GM21447 (cell line): ENCODE measurements around the gene FAT1.

Experiments
- ATAC-seq: cut with Tn5 transposase; IDR thresholded peaks from one replicate; pipeline ENCODE4 v1.9.1; 2021; ENCODE audit not compliant: unreplicated experiment

The FAT1 gene

DNA sequence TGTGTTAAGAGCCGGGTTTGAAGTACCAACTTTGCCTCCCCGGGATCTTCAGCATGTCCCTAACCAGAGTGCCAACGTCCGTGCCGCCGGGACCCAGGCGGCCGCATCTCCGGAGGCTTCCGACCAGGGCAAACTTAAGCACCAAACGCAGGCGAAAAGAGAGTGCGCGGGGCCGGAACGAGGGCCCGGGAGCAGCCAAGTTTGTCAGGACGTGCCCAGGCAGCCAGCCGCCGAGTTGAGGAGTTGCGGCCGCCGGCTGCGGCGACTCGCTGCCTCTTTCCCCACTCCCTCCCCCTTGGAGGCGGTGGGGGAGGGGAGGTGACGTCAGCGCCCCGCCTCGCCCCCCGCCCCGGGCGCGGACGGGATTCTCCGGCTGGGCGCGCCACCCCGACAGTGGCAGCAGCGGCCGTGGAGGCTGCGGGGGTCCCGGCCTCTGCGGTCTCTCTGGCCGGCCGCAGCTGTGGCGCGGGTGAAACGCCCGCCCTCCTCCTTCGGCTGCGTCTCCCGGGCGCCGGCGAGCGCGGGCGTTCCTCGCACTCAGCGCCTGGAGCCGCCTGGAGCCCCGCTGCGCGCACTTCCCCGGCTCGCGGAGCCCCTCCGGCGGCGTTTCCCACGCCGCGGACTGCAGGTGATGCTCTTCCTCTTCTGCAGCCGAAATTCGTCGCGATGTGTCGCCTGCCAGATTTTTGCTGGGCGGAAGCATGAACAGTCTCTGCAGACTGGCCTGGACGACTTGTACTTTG is 2.9 kb upstream of the FAT1 start:
- ATAC-seq: no peak

DNA sequence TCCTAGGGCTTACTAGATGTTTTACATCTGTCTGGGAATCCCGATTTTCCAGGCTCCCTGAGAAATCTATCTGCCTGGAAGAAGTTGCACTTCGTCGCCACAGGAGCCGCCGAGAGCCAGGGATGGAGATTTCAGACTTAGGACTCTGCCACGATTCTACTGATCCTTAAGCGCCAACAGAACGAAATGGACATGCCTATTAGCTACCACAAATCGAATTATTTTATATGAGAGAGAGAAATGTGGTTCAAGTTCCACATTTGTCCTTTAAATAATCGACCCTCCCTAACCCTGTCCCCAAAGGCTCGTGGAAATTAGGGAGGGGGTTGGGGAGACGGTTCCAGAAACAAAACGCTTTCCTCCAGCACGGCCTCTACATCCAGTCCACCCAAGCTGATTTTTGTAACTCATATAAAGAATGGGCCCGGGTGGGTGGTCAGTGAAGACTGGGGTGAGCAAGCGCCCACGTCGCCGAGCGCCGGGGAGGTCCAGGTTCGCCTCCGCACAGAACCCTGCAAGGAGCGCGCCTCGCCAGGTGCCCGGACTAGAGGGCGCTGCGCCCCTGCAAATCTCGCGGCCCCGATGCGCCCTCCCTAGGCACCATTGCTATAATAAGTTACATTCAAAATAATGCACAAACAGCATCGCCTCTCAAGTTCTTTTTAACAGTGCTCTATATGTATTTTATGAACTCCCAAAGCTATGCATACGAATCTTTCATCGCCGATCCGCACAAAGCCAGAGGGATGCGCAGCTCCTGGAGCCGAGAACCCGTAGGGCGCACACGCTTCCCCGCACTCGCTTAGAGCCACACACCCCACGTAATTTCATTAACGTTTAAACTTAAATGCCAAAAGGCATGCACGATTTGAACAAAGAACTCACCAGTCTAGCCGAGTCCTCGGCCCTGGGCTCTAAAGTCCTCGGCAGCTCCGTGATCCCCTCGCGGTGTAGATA is 2.1 kb upstream of the FAT1 start:
- no peak for ATAC-seq

DNA sequence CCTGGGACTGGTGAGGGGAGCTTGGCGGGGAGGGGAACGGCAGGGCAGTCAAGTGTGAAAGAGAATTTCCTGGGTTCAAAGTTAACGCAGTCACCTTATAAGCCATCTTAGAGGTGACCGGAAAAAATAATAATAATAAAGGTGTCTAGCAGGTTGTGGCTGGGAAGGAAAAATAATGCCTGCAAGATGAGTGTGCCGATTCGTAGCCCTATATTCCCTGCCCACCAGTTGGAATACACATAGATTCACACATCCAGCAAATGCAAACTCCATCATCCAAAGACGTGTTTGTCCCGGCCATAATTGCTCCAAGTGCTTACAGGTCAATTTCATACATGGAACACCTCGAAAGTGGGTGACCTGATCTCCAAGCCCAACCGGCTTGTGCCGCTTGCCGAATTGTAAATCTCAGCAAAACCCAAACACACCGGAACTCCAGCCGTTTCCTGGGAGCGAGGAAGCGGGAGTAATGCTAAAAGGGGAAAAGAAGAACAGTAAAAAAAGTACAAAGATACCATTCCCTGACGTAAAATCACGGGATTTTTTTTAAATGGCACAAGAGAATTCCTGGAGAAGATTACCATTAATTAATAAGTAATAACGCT is 1.3 kb upstream of the FAT1 start:
- no peak for ATAC-seq

DNA sequence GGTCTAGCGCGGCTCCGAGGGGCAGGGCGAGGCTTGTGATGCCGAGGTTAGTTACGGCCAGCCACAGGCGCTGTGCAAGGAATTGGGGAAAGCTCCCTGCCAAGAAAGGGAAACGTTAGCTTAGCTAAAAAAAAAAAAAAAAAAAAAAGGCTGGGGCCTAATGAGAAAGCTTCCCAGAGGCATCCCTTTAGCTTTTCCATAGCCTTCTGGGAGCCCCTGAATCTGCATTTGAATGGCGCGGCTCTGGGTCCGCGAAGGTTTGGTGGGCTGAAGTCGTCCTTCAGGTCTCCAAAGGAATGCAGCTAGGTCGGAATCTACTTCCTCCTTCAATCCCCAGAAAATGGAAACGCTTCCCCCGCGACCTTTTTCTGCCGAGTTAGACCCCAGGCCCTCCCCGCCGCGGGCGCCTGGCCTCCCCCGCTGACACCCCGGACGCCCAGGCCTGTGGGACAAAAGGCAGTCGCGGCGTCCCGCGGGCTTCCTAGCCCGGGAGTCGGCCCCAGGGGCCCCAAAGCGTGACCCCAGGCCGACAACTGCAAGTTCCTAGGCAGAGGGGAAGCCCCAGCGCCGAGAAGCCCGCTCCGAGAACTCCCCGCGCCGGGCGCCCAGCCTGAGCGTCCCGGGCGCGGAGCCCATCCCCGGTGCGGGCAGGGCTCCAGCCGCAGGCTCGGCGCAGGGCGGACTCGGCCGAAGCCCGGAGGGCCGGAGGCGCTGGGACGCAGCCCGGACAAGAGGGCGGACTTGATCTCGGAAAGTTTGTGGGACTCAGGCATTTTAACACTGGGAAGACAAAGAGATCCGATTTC is 605 bp upstream of the FAT1 start:
- ATAC-seq: no peak

DNA sequence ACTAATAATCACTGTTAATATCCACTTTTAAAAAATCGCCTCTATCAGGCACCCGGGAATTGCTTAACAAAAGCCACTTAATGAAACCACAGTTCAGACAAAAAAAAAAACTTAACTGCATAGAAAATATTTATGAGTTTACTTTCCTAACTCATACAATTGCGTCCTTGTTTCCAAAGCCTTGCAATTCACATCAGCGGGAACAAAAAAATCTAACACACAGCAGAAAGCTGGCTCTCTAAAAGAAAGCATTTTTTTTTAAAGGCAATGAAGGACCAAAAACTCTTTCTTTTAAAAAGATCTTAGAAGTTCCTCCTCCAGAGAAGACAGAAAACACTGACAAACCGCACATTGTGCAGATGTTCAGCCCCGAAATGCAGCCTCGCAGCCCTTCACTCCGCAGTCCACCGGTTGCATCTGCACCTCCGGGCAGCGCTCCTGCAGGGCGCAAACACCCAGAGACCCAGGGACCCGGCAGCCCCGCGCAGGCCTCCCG is 812 bp downstream of the FAT1 start:
- no peak for ATAC-seq

DNA sequence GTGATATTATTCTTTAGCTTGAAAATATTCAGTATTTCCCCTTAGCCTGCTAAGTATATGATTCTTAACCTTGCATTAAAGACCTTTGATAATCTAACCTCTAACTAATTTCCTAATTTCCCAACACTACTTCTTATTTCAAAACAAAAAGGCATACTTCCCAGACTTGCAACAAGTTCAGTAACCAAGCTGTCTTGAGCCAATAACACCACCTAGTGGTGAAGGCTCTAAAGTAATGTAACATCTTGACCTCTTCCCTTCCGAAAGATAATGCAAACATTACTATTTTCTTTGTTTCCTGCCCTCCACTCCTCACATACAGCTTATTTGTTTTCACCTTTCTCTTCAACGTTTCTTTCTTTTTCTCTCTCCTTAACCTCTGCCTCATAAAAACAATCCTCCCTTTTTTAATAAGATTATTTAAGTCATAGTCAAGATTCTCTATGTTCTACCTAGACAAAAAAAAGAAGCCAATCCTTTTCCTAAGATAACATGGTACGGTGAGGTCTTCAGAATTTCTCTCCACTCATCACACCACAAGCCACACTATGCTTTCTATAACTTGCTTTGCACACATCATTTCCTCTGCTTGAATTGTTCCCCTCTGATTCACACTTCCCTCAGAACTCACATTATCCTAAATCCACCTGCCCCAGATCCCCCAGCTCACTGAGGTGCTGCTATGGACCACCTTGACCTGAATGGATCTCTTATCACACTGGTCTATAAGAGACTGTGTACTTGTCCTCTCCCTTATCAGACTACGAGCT is 3.5 kb downstream of the FAT1 start:
- ATAC-seq: no peak

DNA sequence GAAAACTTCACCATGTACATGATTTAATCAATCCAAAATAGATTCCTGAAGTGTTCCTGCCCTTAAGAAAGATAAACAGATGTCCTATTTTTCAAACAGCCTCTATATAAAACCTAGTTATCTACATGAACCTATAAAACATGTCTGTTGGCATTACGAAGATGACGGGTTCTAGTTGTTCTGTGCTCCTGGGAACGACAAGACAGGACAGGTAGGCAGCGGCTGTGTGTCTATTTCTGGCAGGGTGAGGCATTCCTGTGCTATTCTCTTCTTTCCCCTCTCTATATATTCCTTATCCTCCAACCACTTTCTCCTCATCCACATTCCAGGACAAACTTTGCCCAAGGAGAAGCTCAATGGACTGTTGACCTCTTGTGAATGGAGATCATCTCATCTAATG is 6.1 kb downstream of the FAT1 start:
- no peak for ATAC-seq

DNA sequence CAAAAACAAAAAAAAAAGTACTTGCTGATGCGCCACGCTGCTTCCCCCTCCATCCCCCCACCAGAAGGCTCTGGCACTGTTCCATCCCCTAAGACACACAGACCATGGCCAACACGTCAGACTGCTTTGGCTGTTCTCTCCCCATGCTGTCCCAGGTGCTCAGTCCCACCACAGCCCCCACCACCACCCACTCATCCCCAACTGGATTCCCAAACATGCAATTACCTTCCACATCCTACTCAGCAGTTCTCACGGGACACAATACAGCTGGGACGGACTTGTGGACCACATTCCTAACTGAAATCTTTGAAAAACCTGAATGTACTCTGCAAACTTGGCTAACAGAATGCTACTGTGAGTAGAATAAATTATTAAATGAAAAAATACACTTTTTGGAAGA is 8.6 kb downstream of the FAT1 start:
- ATAC-seq: no peak

DNA sequence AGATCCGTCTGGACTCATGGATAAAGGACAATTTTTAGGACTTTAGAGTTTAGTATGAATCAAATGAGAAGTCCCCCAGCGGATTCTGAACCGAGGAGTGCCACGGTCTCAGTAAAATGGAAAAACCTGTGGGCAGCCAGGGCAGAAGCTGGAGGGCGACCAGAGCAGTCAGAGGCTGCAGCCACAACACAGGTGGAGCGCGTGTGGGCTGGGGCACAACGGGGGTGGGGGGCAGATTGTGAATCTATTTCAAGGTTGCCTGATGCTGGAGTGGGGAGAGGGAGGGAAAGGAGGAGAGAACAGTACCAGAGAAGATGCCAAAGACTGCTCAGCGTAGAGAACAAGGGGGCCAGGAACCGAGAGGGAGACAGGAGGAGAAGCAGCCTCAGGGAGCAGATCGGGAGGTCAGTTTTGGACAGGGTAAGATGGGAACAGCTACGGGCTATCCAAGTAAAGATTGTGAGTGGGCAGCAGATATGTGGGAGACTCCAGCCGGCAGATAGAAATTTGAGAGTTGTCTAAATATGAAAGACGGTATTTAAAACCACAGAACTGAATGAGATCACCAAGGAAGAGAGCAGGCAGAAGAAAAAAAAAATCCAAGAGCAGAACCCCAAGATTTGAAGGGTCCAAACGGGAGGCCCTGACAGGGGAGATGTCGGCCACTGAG is 9.5 kb downstream of the FAT1 start:
- no peak for ATAC-seq

DNA sequence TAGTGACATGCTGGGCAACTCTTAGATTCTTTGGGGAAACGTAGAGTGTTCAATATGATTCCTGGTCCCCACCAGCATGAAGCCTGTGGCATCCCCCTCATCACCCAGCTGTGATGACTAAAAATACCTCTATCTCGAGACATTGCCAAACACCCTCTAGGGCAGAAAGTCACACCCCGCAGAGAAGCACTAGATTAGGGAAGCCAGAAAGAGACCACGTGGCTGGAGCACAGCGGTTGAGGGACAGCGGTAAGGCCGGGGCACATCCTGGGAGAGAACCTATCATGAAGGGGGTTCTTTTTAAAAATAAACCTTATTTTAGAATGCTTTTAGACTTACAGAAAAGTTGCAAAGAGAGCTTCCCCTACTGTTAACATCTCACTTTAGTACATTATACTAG is 11.0 kb downstream of the FAT1 start:
- ATAC-seq: no peak

DNA sequence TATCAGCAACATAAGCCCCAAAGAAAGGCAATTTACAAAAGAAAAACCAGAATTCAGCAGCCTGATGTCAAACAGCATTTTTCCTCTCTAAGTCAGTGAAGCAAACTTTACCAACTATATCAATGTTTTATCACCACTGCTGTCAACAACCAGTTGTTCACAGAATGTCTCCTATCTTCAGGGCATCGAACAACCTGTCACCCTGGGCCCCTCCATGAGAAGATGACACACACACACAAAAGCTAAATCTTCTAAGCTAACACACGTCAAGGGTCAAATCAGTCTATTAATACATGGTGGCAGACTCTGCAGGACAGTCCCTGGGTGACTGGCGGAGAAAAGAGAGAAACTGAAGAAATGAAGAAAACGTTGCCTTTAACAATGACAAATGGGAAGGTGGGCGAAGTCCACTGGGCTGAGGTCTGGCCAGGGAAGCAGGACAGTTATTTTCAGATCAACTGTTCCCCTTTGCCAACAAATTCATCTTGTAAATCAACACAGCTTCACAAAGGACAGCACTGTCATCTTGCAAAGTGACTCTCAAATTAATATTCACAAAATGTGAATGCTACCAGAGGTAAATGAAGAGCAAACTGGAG is 13.0 kb downstream of the FAT1 start:
- ATAC-seq: no peak

DNA sequence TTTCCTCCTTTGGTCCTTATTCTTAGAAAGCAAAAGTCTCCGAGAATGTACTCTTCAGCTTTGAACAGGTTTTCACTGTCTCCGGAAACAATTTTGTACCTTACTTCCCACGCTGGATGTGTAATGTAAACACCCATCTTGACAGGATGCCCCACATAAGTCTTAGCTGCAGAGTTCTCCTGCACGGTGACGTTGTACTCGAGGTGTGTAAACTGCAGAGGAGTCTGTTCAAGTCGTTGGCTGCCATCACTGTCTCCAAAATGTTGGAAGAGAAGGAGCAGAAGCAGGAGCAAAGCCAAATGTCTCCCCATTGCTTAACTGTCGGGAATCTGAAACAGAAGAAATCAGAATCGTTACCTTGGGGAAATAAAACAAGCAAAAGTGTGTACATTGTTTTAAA is 14.1 kb downstream of the FAT1 start:
- ATAC-seq: no peak

DNA sequence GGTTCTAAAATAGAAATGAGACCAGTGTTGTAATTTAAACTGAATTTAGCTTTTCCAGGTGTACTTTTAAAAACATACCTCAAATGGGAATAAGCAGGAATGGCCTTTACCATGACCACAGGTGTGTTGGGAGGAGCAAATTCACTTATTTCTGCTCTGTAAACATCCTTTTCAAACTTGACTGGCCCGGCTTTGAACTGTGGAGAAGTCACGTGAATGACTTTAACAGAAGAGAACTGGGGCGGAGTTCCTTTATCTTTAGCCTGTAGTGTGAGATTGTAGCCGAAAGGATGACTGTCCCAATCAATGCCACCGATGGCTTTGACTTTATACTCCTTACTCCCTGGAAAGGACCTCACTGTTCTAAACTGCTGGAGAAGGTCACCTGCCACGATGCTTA is 15.1 kb downstream of the FAT1 start:
- no peak for ATAC-seq

DNA sequence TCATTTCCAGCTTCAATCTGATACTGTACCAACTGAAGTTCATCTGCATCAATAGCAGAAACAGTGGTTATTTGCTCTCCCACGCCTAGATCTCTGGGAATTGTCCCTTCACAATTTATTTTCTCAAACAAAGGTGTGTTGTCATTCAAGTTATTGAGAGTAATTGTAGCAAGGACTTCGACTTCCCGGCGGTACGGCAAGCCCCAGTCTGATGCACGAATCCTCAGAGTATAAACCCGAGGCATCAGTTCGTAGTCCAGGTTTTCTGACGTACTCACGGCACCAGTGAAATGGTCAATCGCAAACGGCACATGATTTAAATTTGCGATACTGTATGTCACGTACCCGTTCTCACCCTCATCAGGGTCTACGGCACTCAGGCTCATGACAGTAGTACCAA is 15.7 kb downstream of the FAT1 start:
- ATAC-seq: no peak

DNA sequence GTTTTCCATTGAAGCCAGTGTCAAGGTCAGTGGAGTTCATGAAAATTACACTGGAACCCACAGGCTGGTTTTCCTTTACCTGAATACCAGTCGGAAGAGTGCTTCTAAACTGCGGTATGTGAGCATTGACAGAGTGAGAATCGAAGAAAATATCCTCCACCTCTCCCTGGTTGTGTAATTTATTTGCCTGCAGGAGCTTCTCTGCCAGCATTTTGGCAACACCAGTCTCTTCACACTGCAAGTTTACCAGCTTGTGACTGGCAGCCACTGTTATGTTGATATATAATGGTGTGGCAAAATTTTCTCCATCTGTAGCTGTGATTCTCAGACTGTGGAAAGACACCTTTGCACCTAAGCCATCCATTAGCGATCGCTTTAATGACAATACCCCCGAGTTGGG is 16.1 kb downstream of the FAT1 start:
- no peak for ATAC-seq

DNA sequence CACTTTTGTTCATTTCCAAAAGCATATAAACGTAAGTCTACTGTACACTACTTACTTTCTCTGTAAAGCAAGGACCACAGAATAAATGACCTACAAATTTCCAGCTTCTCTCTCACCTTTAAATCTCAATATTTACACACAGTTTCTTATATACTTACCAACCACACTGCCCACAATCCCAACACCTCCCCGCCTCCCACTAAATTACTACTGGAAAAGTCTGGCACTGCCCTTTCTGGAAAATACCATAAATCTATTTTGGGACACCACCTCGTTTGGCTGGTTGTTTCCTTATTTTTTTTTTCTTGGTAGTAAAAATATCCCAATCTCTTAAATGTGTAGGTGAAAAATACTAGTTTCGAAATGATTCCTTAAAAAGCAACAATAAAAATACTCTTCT is 19.6 kb downstream of the FAT1 start:
- no peak for ATAC-seq

DNA sequence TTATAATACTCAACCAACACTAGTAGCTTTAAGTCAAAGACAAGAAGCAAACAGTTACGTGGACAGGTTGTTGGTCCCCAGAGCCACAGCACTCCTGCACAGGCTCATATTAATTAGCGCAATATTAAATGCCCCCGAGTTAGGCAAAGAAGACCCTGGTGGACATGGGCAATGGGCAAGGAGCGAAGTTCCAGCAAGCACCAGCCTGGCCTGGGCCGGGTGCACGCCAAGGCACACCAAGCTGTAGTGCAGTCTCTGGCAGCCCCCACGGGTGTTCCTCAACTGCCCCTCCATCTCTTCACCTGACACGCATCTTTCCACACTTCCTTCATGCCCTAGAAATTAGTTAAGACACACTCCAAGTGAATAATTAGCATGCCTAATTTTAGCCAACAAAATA is 20.1 kb downstream of the FAT1 start:
- ATAC-seq: no peak

DNA sequence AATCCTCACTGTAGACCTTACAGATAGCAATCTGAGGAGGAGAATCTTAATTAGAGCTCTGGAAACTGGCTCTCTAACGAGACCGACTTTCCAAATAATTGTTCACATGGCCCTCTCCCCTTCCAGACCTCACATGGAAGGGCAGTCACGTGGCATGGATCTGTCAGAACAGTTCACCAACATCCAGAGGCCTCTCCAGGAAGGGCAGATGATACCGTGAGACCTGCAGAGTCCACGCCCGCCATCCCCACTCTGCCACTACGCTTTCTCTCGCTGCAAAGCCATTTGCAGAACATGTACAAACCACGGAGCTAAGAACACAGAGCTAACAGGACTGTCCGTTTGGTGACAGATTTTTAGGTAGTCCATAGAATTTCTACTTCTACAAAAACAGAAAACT is 20.7 kb downstream of the FAT1 start:
- ATAC-seq: no peak

DNA sequence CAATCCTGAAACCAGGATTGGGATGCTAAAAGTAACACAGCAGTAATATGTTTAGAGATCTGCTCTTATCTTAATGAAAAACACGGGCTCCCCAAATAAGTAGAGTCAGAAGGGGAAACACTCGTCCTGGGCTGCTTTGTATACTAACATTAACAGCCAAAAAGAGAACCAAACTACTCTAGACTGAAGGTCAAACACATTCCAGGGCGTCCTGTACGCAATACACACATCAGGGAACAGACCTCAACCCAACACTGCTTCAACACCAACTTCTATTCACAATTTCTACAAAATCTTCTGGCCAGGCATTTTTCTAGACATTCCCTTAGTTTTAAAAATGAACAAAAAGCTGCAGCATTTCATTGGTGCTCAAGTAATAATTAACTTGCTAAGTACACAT is 21.4 kb downstream of the FAT1 start:
- ATAC-seq: no peak
